ENCODE data around the gene SNTG2.

SNTG2 gene

GRCh38 chr2:1150724-1151511 is 200.3 kb downstream of the SNTG2 start:
- no peak for DNase-seq

GRCh38 chr2:1152375-1152774 is 201.7 kb downstream of the SNTG2 start:
- no peak for DNase-seq

DNA sequence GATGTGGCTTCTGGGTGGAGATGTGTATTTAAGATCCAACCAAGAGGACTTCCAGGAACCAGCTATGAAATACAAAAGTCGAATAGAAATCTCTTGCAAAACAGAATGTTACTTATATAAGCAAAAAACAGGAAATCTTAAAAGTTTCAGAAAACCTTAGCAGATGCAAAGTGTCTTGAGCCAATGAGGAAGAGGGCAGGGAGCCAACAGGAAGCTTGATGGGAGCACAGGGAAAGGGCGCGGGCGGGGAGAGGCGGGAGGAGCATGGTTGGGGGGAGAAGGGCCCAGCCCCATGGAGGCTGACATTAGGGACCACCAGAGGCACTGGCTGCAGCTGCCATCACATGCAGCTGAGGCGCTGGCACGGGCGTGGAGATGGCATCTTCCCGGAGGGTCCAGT is 203.3 kb downstream of the SNTG2 start:
- no peak for DNase-seq

GRCh38 chr2:1154710-1155594 is 204.3 kb downstream of the SNTG2 start:
- DNase-seq = no peak

- DNase-seq = no peak
Observed at GRCh38 chr2:1156059-1156458, 205.4 kb downstream of the SNTG2 start.

GRCh38 chr2:1156531-1156930 is 205.9 kb downstream of the SNTG2 start:
- no peak for DNase-seq

DNA sequence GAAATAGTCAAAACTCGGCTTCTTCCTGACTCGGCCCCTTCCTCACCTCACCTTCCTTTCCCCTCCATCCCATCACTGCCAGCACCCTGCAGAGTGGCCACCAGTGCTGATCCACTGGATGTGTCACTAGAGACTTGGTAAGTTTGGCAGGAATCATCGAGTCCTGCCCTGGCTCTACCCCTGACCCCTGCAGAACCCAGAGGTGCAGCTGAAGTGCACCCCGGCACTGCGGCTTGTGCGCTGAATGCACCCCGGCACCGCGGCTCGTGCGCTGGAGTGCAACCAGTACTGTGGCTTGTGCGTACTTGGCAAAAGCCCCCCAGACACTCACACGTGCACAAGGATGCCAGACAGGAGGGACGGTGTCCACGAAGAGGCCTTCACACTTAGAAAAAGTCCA is 206.5 kb downstream of the SNTG2 start:
- DNase-seq = no peak

DNA sequence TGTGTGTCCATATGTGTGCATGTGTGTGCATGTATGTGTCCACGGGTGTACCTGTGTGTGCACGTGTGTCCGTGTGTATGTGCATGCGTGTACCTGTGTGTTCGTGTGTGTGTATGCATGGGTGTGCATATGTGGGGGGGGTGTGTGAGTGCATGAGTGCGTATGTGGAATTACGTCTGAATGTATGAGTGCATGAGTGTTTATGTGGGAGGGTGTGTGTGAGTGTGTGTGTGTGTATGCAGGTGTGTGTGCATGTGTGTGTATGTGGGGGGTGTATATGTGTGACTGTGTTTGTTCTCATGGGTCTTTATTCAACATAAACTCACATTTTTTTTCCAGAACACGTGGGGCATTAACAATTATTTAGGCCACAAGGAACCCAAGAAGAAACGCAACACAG is 208.4 kb downstream of the SNTG2 start:
- no peak for DNase-seq

DNA sequence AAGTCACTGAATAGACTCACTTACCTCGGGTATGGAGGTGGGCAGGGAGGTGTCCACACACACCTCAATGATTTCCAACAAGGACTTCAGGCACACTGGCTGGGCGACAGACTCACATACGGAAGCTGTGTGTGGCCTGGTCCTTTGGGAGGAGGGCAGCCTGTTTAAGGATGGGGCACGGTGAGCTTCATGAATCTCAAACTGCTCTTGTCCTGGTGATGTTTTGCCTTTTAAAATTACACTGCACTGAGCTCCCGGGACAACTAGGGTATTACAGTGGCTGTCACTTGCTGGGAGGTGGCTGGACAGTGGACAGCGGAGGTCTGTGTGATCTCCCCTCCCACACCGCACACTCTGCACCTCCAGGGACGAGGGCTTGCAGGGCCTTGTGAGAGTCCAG is 211.6 kb downstream of the SNTG2 start:
- DNase-seq = no peak

- DNase-seq = peak; percentile 73
Observed at GRCh38 chr2:1162768-1163584, 212.3 kb downstream of the SNTG2 start.

GRCh38 chr2:1166976-1167375 is 216.3 kb downstream of the SNTG2 start:
- DNase-seq = no peak

DNA sequence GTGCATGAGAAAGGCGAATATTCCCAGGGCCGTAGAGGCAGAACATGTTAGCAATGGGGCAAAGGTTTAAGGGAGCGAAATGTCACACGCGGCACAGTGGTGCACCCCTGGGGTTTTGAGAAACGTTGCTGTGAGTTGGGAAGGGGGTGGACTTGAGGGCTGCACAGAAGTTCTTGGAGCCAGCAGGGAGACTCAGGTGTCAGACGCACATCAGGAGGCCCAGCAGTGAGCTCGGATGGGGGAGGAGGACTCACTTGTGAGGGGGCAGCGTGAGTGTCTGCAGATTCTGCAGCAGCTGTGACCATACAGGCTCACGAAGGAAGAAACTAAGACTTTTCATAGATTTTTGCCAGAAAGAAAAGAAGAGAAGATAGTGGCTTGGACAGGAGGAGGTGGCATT is 218.2 kb downstream of the SNTG2 start:
- DNase-seq = no peak

GRCh38 chr2:1169291-1169949 is 218.8 kb downstream of the SNTG2 start:
- DNase-seq = no peak

GRCh38 chr2:1170241-1170640 is 219.6 kb downstream of the SNTG2 start:
- DNase-seq = peak; percentile 61

DNA sequence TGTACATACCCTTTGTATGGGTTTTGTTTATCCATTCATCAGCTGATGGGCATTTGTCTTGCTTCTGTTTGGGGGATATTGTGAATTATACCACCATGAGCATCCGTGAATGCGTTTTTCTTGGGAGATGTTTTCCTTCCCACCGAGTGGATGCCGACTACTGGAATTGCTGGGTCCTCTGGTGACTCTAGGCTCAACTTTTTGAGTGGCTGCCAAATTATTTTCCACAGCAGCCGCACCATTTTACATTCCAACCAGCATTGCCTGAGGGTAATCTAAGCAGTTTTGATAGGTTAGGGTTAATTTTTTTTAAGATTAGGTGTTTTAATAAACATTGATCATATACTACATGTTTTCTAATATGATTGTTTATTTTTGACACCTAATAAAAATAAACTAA is 220.1 kb downstream of the SNTG2 start:
- DNase-seq = peak; percentile 5

- DNase-seq = no peak
Observed at GRCh38 chr2:1173528-1173927, 222.9 kb downstream of the SNTG2 start.

- no peak for DNase-seq
Observed at GRCh38 chr2:1181893-1182292, 231.2 kb downstream of the SNTG2 start.

- no peak for DNase-seq
Observed at GRCh38 chr2:1183300-1183699, 232.7 kb downstream of the SNTG2 start.

GRCh38 chr2:1186421-1186820 is 235.8 kb downstream of the SNTG2 start:
- DNase-seq = no peak

DNA sequence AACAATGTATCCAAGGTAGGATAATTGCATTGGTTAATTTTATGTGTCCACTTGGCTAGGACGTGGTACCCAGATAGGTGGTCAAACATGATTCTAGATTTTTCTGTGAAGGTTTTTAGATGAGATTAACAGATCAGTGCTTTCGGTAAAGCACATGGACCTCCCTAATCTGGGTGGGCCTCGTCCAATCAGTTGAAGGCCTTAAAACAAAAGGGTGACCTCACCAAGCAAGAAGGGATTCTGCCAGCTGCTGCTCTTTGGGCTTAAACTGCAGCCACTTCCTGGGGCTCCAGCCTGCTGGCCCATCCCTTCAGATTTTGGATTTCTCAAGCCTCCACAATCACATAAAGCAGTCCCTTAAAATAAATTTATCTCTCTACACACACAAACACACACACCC is 236.5 kb downstream of the SNTG2 start:
- DNase-seq = no peak

DNA sequence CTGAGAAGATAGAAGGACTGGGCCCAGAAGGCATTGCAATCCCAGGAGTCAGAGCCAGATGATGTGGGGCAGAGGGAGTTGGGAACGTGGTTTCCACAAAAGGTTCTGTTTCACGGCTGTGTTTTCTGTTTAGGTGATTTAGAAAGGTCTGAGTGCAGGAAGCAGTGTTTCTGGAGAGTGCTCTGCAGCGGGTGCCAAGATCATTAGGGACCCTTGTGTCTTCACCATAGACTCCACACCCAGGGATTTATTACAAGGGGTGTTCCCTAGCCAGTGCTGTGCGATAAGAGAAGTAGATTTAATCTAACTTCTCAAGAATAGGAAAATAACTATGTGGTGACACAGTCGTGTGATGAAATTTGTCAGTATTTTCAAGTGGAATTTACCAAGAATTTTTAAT is 241.5 kb downstream of the SNTG2 start:
- DNase-seq = no peak

GRCh38 chr2:1193801-1194200 is 243.2 kb downstream of the SNTG2 start:
- DNase-seq = no peak

Data from fibroblast of skin of back (primary cell).